Posterior vena cava (tissue), 2 donors: Measurements from ENCODE around the gene C19orf67. TPM values are rescaled to one million over a fixed set of nuclear protein-coding genes. Genes with fewer than 3 reads are reported as not detected.

Experiments
- DNase-seq: peaks from one replicate; pipeline ENCODE4 v3.0.0-alpha.2; 2020; ENCODE audit warnings: low spot score
- intact Hi-C, 2 donors: fragments of 100-400 bp; cut with DNase I; formaldehyde crosslinking; loops; one replicate each; pipeline versions ENCODE4 v1.14.1 to v1.14.2; 2022 to 2023
- long read RNA-seq, 2 donors: library from polyadenylated mRNA; unstranded; transcript quantifications; one replicate each; pipeline ENCODE4 v2.0.0, GENCODE V29; 2020 to 2021
- total RNA-seq, 2 donors: library from RNA; stranded (reverse); fragmentation: NEBNext Ultra II Directional; extraction: Animal tissue kit (Norgen Biotek cat#: 25700); gene quantifications; one replicate each; pipeline ENCODE4 v1.2.1, GENCODE V29; 2021
- donor health status: DM: yes; HTN: yes; CAD: no.
- donor health status: DM: yes; HTN: yes; CAD: no.

C19orf67 gene
- total RNA-seq: not detected
- long read RNA-seq, donor 1: 0 reads
- long read RNA-seq, donor 2: 0 reads

DNA sequence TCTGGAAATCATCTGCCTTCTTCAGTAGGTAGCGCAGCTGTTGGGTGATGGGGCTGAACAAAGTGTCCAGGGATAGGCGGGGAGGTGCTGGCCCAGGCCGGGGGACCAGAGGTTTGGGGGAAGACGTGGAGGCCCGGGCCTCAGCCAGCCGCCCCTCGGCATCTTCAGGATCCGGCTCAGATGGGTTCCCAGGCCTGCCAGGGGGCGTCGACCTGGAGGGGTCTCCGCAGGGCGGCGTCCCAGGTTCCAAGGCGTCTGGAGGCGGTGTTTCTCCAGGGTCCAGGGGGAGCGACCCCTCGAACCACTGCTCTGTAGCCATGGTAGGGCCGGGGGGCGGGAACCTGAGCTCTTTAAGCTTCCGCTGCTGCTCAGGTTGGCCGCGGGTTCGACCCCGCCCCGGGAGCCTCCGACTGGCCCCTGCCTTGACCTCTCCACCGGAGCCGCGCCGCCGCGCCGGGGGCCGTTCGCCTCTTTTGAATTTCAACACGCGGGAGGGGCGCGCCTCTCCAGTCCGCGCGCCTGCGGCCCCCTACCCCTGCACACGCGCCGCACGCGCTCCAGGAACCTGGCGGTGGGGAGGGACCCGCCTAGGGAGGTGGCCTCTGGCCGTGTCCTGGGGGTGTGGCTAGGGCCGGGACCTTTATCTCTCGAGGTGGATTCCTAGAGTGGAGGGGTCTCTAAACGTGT is at the start of gene C19orf67:
Gene C19orf67 (minus strand): TSS at position 475 of the 687 bp plus-strand sequence. CDS start 156 bp downstream, at position 319.
- intact Hi-C loops: loop anchor here (5.0 to 10.0 kb wide), 2 partner anchors 311 to 1108 kb away; partner anchors contain the start of gene C19orf53 (in 1 of the 2)
- DNase-seq: no peak

DNA sequence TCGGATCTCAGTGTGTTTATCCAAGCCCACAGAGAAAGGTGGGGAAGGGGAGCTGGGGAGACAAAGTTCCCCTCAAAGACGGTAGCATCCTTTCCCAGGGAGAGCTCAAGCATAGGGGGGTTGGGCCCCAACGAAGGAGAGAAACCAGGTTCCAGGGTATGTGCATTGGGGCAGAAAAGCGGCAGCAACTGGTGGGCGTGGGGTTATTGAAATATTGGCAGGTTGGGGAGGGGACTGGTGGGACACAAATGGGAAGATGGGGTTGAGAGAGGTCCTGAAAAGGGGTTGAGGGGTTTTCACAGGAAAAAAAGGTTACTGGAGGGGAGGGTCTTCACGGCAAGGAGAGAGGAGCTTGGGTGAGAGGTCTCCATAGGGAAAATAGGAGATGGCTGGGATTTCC is 49.8 kb upstream of the C19orf67 start:
- intact Hi-C loops: loop anchor here in 1 of 2 donors (5.0 kb wide), 1 partner anchor 53 kb away; no protein-coding TSS in a partner anchor
- no peak for DNase-seq

DNA sequence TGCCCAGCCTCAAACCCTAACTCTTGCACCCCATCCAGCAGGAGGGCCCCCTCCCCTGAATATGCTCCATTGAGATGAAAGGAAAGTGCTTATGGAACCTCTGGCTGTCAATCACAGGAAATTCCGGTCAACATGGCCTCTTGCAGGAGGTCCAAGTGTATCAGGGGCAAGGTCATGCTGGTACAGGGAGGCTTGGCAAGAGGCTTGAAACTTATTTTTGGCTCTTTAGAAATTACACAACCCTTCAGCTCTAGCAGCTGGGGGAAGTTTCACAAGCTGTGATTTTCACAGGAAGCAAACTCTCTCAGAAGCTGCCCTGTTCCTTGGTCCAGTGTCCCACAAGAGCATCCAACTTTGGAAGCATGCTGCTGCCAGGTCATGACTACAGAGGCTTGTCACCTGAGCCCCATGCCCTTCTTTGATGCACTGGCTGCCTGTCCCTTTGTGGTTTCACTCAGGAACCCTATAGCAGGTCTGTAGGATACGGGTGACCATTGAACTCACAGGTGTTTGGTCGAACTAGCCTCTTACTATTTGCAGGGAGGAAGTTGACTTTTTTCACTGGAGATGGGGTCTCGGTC is 42.4 kb upstream of the C19orf67 start:
- intact Hi-C loops: no loop called here
- DNase-seq: no peak

- intact Hi-C loops: no loop called here
- no peak for DNase-seq
Measured at GRCh38 chr19:14127176-14127575, 41.6 kb upstream of the C19orf67 start.

GRCh38 chr19:14122924-14123323 is 37.3 kb upstream of the C19orf67 start:
- DNase-seq: no peak
- intact Hi-C loops: no loop called here

DNA sequence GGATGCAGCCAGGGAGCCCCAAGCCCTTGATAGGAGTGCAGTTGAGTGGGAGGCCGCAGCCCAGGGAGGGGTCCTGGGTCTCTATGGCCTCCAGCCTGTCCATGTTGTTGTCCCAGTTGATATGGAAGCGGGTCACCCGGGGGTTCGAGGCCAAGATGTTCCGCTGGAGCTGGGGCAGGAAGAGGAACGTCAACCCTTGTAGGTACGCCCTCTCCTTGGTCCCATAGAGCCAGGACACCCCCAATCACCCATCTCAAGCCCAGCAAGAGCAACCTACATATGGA is 34.9 kb upstream of the C19orf67 start:
- intact Hi-C loops: no loop called here
- no peak for DNase-seq

GRCh38 chr19:14119644-14120496 is 34.3 kb upstream of the C19orf67 start:
- DNase-seq: no peak
- intact Hi-C loops: no loop called here

DNA sequence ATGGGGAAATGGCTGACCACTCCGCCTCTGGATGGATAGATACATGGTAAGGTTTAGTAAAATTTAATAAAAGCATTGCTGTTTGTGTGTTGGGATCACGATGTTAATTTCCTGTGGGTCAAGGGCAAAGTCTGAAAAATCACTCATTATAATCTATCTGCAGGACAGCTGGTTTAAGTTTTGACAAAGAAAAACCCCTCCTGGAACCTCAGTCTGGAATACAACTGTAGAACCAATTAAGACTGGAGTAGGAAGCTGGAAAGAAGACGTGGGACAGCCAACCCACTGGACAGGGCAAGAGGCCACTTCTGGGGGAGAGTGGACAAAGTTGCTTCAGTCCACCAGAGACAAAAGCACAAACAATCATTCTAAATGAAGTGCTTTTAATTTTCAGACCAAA is 33.6 kb upstream of the C19orf67 start:
- intact Hi-C loops: no loop called here
- DNase-seq: no peak

- intact Hi-C loops: no loop called here
- DNase-seq: peak; percentile 95
Measured at GRCh38 chr19:14118165-14119051, 32.8 kb upstream of the C19orf67 start.

DNA sequence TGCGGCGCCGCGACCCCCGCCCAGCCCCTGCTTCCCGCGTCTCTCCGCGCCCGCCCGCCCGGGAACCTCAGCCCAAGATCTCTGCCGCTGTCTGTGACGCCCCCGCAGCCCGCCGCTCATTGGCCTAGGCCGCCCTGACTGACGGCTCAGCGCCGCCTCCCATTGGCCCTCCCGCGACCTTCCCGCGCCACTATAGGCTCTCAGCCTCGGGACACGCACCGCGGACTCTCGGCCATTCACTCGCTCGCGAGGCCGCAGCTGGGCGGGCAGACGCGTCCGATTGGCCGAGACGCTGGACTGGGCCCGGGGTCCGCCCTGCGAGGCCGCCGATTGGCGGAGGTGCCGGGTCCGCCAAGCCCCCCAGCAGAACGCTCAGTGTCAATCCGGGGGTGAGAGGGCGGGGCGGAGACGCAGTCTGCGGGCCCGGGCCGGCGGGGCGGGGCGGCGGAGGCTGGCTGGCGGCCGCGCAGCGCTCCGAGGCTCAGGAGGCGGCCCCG is 32.1 kb upstream of the C19orf67 start, which contains the start of gene PRKACA:
Gene PRKACA (minus strand): TSS at position 95 of the 497 bp plus-strand sequence. CDS start 215 bp downstream, outside the sequence.
- intact Hi-C loops: no loop called here
- peak; percentile 100 for DNase-seq

DNA sequence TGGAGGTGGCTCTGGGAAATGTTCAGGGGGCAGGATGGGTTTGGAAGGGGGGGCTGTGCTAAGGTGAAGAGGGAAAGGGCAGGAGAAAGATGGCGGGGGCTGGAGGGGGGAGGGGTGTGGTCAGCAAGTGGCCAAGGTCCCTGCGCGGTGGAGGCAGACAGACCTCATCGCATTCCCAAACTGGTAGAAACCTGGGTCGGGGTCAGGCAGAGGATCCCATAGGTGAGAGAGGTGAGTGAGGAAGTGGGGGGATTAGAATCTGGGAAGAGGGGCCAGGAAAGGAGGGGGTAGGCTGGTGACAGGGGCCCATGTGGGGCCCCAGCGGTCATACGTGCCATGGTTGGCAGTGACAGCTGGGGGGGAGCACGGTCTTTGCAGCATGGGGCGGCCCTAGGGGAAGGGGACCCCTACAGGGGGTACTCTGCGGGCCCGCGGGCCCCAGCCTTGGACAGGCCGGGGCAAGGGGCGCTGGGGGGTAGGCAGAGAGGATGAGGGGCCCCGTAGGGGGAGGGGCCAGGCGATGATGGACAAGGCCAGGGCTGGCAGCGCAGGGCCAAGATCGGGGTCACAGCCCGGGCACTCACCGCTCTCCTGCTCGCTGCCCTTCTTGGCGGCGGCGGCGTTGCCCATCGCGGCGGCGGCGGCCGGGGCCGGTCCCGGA is 31.5 kb upstream of the C19orf67 start:
- intact Hi-C loops: no loop called here
- peak; percentile 84 for DNase-seq

- intact Hi-C loops: no loop called here
- no peak for DNase-seq
Measured at GRCh38 chr19:14116525-14116917, 30.9 kb upstream of the C19orf67 start.

DNA sequence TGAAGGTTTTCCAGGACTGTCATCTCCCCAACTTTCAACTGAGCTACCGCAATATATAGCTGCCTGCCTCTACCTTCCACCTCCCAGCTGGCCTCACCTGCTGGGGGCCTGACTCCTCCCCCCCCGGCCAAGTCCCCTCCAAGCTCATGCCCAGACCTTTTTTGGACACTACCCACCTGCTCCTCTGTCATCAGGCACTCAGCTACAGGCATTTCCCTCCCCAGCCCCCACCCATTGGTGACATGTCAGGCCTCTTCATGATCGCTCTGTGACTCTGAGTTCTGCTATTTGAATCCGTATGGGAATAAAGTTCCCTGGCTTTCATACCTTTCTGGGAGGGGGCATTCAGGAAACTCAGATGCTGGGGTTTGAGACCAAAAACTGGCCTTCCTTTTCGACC is 30.2 kb upstream of the C19orf67 start:
- intact Hi-C loops: no loop called here
- DNase-seq: no peak

DNA sequence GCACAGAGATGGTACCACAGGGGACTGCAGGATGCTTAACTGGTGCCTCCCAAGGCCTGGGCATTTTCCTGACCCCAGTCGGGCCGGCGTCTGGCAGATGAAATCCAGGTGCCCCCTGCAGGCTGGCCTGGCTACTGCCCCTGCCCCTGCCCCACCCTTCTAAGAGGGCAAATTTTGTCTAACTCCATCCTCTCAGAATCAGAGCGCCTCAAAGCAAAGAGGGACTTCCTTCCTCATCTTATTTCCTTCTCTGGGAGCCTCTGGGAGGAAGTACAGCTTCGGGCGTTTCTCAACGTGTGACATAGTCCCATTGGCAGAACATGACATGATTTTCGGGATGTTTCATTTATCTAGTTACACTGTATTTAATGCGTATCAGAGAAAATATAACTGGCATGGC is 29.3 kb upstream of the C19orf67 start:
- intact Hi-C loops: no loop called here
- DNase-seq: peak; percentile 88

DNA sequence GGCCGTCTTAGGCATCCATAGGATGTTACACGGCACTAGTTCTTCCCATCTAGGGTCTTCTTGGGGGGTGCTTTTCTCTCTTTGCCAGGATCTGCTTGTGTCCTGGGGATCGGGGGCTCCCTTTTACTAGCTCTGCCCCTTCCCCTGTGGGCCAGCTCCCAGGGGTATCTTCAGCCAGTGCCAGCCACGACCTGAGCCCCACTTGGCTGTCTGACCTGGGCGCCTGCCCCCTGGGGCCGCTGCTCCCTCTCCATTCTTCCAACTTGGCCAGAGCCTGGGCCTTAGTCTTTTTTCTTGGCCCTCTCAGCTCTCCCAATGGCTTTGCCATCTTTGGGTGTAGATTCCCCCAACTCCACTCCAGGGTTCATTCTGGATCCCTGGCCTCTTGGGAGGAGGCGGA is 28.9 kb upstream of the C19orf67 start:
- intact Hi-C loops: no loop called here
- DNase-seq: no peak

GRCh38 chr19:14113762-14114414 is 28.3 kb upstream of the C19orf67 start:
- intact Hi-C loops: no loop called here

GRCh38 chr19:14112809-14113385 is 27.3 kb upstream of the C19orf67 start:
- intact Hi-C loops: no loop called here
- DNase-seq: no peak

More at GRCh38 chr19:14113762-14114414, 28.3 kb upstream of the C19orf67 start:
- no peak for DNase-seq
